Hematopoietic multipotent progenitor cell treated with erythropoietin and hydrocortisone succinate and interleukin-3 and kit ligand, for 15 days (in vitro differentiated cells): ENCODE data around the gene C1orf35.

Source experiments
- DNase-seq: peaks from one replicate; pipeline ENCODE4 v3.0.0-alpha.2; 2015; ENCODE audit warnings: low spot score

Gene C1orf35

DNA sequence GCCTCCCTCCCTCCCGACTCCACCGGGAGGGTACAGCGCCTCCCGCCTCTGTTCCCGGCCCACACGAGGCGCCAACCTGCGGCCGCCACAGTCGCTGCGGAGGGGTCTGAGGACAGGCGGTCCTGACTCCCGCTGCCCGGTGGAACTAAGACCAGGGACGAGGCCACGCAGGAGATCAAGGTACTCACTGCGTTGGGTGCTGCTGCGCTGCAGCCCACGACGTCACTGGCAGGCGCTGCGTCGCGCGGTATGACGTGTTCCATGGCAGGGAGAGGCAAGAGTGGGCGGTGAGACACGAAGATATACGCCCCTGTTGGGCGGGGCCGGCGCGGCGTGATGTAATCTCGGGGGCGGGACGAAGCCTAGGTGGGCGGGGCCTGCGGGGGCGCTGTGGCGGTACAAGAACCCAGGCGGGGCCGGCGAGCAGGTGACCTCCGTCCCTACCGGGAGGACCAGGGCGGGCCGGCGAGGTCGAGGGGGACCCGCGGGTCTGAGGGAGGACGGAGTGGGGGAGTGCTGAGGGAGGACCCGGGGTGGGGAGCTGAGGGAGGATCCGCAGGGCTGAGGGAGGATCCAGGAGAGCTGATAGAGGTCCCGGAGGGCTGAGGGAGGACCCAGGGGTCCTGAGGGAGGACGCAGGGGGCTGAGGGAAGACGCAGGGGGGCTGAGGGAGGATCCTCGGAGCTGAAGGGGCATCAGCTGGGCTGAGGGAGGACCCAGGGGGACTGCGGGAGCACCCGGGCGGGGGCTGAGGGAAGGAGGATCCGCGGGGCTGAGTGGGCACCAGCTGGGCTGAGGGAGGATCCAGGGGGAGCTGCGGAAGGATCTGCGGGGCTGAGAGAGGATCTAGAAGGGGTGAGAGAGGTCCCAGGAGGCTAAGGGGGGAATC is 6.2 kb upstream of the C1orf35 start, which contains the start of gene MRPL55:
TSS of gene MRPL55 (minus strand) at position 227 of the 889 bp plus-strand sequence. CDS start 1,039 bp downstream, outside the sequence.
- DNase-seq: peak; percentile 98

DNA sequence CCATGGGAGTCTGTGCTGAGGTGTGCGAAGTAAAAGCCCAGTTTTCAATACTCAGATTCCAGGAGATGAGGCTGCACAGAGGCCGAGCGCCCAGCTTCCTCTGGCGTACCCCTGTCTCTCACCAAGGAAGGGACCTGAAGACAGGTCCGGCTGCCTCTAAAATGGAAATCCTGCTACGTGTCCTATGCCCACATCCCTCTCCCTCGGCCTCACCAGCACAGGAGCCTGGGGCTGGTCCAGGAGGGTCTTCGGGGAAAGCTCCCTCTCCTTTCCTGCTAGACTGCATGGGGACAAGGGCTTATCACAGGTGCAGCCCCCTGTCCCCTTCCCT is 5.6 kb upstream of the C1orf35 start:
- DNase-seq: no peak

GRCh38 chr1:228108055-228108690 is 5.0 kb upstream of the C1orf35 start:
- DNase-seq: no peak

DNA sequence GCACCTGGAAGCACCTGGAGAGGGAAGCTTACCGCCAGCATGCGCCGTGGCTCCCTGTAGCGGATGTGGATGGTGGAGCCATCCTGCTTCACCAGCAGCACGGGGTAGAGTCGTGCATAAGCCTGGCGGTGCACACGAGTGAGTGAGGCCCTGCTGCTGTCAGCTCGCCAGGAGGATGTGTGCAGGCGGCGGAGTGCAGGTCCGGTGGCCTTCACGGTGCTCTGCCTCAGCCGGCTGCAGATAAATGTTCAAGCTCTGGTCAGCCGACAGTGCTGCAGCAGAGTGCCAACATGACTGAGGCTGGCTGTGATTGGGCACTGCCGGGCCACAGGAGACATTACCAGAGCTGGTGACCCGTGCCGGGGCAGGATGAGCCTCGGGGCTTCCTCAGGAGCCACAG is 4.5 kb upstream of the C1orf35 start:
- DNase-seq: no peak

GRCh38 chr1:228106800-228107054 is 3.6 kb upstream of the C1orf35 start:
- no peak for DNase-seq

DNA sequence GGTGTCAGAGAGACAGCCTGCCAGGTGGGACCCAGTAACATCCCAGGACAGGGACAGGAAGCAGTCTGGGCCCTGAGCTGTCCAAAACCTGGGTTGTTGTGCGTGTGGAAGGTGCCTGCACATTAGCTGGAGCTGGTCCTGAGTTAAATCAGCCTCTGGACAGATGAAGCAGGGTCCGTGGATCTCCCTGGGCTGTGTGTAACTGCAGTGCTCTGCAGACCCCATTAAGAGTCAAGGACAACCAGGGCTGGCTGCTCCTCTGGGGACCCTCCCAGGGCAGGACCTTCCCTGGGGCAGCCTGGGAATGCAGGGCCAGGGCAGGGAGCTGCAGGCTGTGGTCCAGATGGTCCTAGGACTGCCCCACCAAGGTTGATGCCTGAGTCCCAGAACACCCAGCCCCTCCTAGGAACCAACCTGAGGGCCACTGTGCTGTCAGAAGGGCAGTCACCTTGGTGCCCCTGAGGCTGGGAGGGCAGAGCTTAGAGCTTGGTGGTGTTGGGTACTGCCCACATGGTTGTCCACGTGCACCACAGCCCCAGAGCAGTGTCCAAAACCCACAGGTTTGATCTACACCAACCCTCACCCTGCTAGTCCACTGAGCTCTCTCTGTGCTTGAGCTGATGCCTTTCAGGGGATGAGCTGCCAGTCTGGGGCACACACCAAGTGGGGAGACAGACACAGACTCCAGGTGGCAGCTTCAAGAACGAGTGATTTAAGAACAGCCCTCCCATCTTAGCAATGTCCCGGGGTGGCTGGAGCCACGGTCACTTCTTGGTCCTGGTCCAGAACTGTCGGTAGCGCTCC is 3.1 kb upstream of the C1orf35 start:
- DNase-seq: no peak

- DNase-seq: no peak
Measured at GRCh38 chr1:228105270-228105995, 2.3 kb upstream of the C1orf35 start.

GRCh38 chr1:228104526-228105269 is 1.6 kb upstream of the C1orf35 start:
- no peak for DNase-seq

DNA sequence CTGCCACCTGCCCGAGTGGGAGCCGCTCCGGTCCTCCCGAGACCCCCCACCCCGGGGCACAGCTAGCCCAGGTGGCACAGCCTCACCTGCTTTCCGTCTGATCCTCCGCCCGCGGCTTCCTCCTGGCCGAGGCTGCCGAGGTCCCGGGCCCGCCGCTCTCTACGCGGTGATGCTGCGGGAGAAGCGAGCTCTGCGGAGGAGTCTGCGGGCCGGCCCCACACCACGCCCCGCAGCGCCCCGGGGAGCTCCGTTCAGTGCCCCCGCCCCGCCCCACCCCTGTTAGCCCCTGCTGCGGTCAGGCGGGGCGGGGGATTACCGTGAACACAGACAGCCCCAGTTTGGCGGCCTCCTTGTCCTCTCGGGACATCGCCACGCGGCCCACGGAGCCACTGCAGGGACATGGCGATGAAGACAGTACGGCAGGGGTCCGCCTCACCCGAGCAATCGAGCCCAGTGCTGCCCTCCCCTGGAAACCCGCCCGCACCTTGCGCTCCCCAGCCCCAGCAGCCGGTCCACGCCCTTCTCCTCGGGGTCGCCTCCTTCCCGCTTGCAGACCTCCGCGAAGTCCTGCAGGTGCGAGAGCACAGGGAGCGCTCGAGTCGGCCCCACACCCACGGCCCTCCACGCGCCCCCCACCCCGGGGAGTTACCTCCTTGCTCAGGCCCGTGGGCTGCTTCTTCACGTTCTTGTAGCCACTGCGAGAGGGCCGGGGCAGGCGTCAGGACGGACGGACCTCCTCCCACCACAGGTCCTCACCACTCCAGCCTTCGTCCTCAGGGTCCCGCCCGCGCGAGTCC is 933 bp downstream of the C1orf35 start:
- DNase-seq: peak; percentile 56

- DNase-seq: no peak
Measured at GRCh38 chr1:228101614-228101993, 1.5 kb downstream of the C1orf35 start.

GRCh38 chr1:228100822-228101613 is 2.1 kb downstream of the C1orf35 start:
- no peak for DNase-seq

DNA sequence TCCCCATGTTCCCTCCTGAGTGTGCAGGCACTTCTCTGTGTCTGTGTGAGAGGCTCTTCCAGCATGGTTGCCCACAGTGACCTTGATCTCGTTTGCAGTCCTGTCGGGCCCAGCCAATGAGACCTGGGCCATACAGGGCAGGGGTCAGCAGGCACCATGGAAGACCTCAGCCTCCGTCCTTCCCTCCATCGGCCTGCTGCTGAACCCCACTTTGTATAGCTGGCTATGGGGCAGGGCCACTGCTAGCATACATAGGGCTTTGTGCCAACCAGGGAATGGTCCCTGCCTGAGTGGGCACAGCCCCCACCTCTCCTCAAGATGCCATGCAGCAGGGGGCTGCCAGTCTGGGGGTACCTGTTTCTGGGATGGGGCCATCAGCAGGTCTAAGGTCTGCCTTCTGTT is 3.8 kb downstream of the C1orf35 start:
- no peak for DNase-seq

- no peak for DNase-seq
Measured at GRCh38 chr1:228098323-228098931, 4.7 kb downstream of the C1orf35 start.

GRCh38 chr1:228097333-228098081 is 5.6 kb downstream of the C1orf35 start:
- DNase-seq: no peak

GRCh38 chr1:228096416-228097332 is 6.5 kb downstream of the C1orf35 start:
- no peak for DNase-seq

GRCh38 chr1:228095938-228096337 is 7.2 kb downstream of the C1orf35 start:
- DNase-seq: no peak

- no peak for DNase-seq
Measured at GRCh38 chr1:228095161-228095560, 8.0 kb downstream of the C1orf35 start.
